LNCAP (cell line): ENCODE measurements around the gene TNNI3.

Experiments used
- CTCF ChIP-seq: fragments of 450-650 bp; IDR thresholded peaks from 2 replicates; pipeline ENCODE4 v1.5.1; 2017; ENCODE audit warnings: mild to moderate bottlenecking

The TNNI3 gene

GRCh38 chr19:55133639-55134444 lies 23.7 kb downstream of the TNNI3 start:
- TF ChIP-seq CTCF: no peak

- no peak for TF ChIP-seq CTCF
These were observed 24.9 kb downstream of the TNNI3 start for GRCh38 chr19:55132453-55133129.

GRCh38 chr19:55131421-55131820 lies 26.1 kb downstream of the TNNI3 start:
- no peak for TF ChIP-seq CTCF

GRCh38 chr19:55119053-55119452 lies 38.5 kb downstream of the TNNI3 start:
- TF ChIP-seq CTCF: no peak

DNA sequence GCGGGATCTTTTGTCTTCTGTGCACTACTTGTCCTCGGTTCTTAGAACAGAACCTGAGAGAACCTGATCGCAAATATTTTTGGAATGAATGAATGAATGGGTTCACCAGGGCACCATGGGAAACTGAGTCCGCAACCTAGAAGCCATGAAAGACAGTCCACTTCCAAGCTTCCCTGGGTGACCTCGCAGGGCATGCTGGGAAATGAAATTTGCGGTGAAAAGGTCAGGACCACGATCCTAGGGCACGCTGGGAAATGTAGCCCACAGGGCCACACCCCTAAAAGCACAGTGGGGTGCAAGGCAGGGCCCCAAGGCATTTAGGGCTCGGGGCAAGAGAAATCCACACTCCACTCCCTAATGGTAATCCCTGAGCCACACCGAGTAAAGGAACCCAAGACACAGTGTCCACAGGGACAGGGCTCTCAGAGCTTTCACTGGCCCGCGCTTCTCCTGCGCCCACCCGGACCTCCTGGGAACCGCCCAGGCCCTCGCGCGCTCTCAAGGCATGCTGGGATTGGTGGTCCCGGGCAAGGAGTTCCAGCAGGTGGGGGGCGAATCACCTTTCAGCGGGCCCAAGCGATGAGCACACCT lies 39.0 kb downstream of the TNNI3 start:
- no peak for TF ChIP-seq CTCF

DNA sequence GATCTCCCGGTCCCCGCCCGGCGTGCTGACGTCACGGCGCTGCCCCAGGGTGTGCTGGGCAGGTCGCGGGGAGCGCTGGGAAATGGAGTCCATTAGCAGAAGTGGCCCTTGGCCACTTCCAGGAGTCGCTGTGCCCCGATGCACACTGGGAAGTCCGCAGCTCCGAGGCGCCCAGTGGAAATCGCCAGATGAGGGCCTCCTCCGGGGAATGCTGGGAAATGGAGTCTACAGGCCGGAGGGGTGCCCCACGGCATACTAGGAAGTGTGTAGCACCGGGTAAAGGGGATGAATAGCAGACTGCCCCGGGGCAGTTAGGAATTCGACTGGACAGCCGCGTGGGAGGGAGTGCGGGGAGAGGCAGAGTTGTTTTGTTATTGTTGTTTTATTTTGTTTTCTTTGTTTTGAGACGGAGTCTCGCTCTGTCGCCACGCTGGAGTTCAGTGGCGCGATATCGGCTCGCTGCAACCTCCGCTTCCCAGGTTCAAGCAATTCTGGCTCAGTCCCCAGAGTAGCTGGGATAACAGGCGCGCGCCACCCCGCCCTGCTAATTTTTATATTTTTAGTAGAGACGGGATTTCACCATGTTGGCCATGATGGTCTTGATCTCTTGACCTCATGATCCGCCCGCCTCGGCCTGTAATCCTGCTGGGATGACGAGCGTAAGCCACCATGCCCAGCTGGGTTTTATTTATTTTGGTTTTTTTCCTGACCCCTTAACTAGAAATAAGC lies 39.7 kb downstream of the TNNI3 start:
- no peak for TF ChIP-seq CTCF

- no peak for TF ChIP-seq CTCF
These were observed 40.5 kb downstream of the TNNI3 start, which contains the start of gene PPP1R12C for GRCh38 chr19:55116859-55117662. TSS of gene PPP1R12C (minus strand) at chr19:55117637. CDS start at chr19:55117543, 94 bp downstream.
